Dermis blood vessel endothelial cell (primary cell): ENCODE measurements around the gene FADS3. TPM values are rescaled to one million over a fixed set of nuclear protein-coding genes. Genes with fewer than 3 reads are reported as not detected.
A peak's percentile ranks its signal among the peaks of the same experiment; 100 is the strongest.

Experiments used
- DNase-seq: peaks from one replicate; pipeline ENCODE4 v3.0.0; 2010
- total RNA-seq: library from RNA; depleted of rRNA; stranded (reverse); fragments of >200 nt; gene quantifications from 2 replicates; pipeline ENCODE4 v1.2.3, GENCODE V29; 2014

The FADS3 gene
- total RNA-seq, 1 donor from 2014 or later: 242 TPM

DNA sequence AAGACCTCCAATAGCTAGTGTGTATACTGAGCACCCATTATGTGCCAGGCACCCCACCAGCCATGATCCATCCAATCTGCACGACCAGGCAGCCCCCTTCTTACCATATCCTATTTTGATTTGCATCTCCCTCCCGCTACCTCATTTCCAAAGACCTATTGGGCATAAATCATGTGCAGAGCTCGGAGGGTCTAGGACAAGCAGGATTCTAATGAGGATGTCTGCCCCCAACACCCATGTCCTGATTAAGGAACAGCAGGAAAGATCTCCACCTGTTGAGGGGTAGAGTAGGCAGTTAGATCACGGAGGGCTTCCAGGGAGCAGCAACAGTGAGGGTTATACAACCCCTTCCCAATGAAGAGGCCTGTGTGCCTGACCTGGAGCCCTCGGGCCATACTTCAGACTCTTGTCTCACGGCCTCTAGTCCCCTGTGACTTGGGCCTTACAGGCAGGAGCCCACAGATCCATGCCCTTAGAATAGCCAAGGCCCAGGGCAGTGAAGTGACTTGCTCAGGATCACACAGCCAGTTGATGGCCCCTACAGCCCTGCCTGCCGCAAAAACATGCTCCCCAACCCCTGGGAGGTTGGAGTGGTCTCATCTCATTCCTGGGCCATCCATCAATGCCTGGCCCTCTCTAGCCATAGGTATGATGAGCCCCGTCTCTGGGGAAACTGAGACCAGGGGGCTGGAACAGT lies 22.5 kb upstream of the FADS3 start:
- no peak for DNase-seq

- no peak for DNase-seq
Measured at GRCh38 chr11:61912991-61913698, 21.8 kb upstream of the FADS3 start.

DNA sequence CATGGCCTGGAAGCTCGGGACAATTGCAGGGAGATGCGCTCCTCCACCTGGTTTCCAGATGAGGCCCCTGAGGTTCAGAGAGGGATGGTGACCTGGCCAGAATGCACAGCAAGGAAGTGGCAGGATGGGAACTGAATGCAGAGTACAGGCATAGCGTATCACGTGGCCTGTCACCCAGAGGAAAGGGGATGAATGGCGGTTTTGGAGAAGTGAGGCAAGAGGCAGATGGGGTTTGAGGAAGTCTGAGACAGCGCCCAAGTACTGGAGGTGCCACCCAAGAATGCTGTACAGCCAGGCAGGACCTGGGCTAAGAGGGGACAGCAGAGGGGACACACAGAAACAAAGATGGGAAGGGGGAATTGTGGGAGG lies 21.2 kb upstream of the FADS3 start:
- DNase-seq: no peak

DNA sequence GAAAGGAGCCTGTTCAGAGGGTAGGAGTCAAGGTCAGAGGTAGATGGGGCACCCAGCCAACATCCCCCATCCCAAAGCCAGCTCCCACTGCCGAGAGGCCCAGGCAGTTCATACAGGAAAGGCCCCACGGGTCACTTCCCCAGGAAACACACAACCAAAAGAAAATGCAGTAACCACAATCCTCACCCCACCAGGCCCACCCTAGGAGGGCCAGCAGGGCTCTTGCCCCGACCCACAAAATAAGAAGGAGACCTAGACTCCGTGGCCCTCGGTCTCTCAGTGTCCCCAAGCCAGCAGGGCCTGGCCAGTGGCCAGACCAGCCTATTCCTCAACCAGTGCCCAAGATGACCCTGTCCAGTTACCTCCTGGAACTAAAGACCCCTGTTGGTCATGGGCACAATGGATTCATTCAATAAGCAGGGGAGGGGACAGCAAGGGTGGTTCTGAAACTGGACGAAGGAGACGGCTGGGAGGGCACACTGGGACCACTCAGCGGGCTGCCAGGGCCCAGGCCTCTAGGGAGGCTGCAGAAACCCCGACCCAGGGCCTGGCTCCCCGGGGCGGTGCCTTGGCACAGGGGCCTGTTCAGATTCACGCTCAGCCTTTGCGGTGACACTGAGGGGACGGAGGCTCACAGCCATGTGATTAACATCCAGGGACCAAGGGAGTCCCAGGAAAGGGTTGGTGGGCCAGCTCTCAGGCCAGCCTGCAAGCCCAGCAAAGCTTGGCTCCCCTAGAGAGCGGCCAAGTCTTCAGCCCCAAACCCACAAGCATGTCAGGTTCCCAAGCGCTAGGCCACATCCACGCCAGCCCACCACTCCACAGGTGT lies 20.6 kb upstream of the FADS3 start:
- DNase-seq: no peak

DNA sequence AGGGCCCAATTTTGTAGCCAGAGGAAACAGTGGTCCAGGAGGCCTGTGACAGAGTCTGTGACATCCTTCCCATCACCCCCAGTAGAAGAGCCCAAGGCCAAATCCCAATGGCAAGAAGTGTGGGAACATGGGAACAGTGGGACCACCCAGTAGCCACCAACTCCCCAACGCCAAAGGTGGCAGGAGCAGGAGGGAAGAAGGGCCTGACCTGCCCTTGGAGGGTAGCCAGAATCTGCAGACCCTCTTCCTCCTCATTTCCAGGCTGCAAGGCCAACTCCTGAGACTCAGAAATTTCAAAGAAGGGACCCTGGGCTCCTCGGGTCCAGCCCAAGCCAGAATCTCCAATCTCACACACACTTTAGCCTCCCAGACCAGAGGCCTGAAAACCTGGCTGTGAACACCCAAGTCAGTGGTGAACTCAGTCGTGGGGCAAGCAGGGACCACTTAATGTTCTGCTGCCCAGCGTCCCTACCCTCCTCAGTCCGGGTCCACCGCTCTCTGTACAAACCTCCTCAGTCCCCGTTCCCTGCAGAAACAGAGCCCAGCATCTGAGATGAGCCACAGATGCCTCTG lies 19.9 kb upstream of the FADS3 start:
- no peak for DNase-seq

GRCh38 chr11:61910187-61911127 lies 19.1 kb upstream of the FADS3 start:
- DNase-seq: no peak

GRCh38 chr11:61908730-61909316 lies 17.5 kb upstream of the FADS3 start:
- DNase-seq: no peak

- no peak for DNase-seq
Measured at GRCh38 chr11:61907871-61908729, 16.8 kb upstream of the FADS3 start.

- no peak for DNase-seq
Measured at GRCh38 chr11:61907282-61907681, 15.9 kb upstream of the FADS3 start.

GRCh38 chr11:61906522-61906909 lies 15.2 kb upstream of the FADS3 start:
- DNase-seq: no peak

- DNase-seq: no peak
Measured at GRCh38 chr11:61905801-61906521, 14.6 kb upstream of the FADS3 start.

DNA sequence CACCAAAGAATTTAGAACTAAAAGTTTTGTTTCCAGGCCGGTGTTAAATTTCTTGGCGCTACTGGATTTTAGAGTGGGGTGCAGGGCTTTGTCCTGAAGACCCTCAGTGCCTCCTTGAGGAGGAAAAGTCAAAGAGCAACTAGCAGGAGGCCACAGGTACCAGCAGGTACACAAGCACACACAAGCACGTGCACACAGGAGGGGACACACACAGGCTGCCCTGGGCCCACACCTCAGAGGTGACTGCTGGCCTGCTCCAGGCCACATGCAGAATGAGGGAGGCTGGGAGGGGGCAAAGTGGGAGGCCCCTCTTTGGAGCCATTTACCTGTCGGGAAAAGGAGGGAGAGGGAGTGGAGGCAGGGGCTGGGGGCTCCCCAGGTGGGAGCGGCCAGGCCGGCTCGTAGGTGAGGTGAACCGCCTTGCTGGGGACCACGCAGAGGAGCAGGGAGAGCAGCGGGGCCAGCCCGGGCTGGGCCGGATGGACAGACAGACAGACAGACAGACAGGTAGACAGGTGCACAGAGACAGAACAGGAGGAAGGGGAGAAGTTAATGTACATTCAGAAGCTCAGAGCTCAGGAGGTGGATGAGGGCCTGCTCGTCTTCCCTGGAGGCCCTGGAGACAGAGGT lies 13.8 kb upstream of the FADS3 start:
- no peak for DNase-seq

DNA sequence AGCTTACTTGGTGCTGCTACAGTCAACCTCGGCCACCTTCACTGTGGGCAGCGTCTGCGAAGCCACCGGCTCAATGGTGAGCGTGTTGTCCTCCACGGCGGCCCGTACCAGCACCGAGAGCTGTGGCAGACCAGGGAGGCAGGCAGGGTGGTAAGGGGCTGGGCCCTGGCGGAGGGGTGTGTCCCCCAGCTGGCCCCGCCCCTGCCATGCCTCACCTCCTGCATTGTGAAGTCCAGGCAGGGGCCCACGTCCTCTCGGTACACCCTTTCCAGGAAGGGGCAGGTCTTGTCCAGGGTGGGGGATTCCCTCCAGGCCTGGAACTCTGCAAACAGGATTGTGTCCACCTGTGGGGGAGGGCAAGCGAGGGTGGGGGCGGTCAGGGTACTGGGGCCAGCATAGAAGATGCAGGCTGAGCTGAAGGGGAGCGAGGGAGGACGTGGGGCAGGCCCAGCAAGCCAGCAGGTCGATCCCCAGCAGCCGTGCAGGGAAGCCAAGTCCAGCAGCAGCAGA lies 13.2 kb upstream of the FADS3 start:
- DNase-seq: no peak

DNA sequence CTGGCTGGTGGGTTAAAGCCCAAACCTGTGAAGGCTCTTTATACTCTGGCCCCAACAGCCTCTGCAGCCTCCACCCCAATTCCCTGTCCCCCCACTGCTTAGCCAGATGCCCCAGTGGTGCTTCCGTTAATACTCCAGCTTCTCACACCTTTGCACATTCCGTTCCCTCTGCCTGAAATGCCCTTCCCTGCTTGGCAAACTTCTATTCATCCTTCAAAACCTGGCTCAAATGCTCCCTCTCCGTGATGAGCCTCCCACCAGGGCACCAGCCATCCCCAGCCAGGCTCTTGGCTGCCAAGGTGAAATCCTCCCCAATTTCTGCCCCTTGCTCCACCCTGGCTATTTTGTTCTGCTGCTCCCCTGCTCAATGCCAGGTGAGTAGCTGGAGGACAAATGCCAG lies 12.5 kb upstream of the FADS3 start:
- DNase-seq: no peak

DNA sequence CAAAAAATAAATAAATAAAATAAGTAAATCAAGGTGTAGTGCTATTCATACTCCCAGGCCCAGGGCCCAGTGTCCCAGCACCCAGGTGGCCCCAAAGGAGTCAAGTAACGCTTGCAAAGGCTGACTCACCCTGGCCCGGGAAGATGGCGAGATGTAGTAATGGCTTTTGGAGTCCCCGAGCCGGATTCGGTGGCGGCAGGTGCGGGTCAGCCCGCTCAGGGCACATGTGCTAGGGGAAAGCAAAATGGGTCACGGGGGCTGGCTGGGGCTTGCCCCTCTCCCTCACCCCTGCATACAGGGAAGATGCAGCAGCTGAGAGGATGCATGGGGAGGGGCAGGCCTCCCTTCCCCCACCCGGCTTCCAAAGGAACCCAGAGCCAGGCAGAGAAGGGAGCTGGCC lies 11.0 kb upstream of the FADS3 start:
- no peak for DNase-seq

GRCh38 chr11:61901397-61901796 lies 10.1 kb upstream of the FADS3 start:
- DNase-seq: no peak

- DNase-seq: no peak
Measured at GRCh38 chr11:61900251-61900650, 8.9 kb upstream of the FADS3 start.

DNA sequence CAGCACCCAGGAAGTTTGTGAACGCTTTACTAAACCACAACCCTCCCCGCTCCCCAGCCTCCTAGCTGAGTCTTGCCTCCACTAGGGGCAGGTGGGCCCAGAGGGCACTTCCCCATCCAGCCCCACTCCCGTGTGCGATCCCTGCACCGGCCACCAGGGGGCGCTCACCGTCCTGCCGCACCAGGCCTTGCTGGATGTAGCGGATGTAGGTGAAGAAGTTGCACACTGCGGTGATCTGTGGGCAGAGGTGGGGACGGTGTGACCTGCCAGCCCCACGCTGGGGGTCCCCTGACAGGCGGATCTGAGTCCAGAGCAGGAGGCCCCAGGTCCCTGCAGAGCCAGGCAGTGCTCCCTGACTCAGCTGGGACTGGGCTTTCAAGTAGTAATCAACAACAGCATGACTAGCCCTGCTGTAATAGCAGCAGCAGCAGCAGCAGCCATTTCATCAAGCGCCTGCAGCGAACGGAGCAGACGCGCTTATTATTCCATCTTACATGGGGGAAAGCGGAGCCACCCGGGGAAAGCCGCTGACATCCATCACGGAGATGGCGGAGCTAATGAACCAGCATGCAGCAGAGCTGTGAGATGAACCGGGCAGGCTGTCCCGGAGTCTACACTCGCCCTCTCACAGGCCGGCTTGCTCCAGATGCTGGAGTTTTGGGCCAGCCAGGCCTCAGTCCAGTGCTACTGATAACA lies 7.9 kb upstream of the FADS3 start:
- DNase-seq: peak; percentile 87

- DNase-seq: no peak
Measured at GRCh38 chr11:61898247-61898582, 6.9 kb upstream of the FADS3 start.
